Measurements from ENCODE around the gene CHST15. TPM values are rescaled to one million over a fixed set of nuclear protein-coding genes. Genes with fewer than 3 reads are reported as not detected.

The CHST15 gene
- total RNA-seq, 2 experiments from 2014 or later, result 14.7 to 26.4 TPM

DNA sequence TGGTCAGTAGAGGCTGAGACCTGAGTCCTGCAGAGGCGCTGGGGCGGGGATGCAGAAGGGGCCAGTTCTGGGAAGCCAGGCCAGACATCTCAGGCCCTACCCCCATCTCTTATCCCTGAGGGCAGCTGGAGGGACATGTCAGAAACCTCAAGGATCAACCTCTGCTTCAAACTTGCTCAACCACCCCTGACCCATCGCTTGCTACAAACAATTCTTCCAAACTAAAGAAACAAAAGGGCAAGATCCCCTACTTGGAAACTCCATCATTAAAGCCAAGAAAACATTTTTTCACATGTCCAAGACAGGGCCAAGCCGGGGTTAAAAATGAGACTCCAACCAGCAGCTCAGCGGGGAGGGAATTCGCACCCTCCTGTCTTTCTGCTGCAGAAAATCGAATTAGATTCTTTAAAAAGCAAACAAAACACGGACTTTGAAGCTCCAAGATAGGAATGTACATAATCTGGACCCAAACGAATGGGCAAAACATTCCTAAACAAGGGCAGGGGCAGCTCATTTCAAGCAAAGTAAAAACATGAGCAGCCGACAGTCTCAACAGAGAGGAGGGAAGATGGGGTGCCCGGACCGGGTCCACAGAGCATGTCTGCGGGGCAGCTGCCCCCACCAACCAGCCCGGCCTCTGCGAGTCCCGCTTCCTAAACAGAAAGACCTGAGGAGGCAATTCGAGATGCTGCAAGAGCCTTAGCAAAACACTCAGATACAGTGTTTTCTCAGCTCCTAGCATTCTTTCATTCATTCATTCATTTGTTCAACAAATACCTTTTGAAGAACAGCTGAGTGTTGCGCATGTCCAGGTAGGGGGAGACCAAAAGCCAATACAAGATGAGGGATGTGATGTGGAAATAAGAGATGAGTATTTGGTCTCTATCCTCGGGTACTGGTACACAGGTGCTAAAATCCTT, 44.8 kb downstream of the CHST15 start:
- intact Hi-C loops (cut with micrococcal nuclease; ENCODE audit: unreplicated experiment), result no loop called here
- no peak overlapping the region for H3K4me3 ChIP-seq (ENCODE audit: low read depth, low read length, poor library complexity, severe bottlenecking)
- peaks cover 11% of the 10 kb centered on the region; the same call in 1 of the 2 replicates for H3K36me3 ChIP-seq (ENCODE audit: insufficient read depth, low read length)
- H3K4me1 ChIP-seq (ENCODE audit: insufficient read depth, low read length, poor library complexity, severe bottlenecking), result peaks cover 16% of the 10 kb centered on the region
- no TSS peak for BruUV-seq (replicated peaks)
- H2AFZ ChIP-seq (ENCODE audit: low read length), result no peak overlapping the region
- H3K27ac ChIP-seq (ENCODE audit: low read depth, low read length, poor library complexity, severe bottlenecking), result no peak overlapping the region
- H3K79me2 ChIP-seq (ENCODE audit: insufficient read depth, low read depth, low read length), result no peaks in the 10 kb centered on the region; the same call in 1 of the 2 replicates
- H4K20me1 ChIP-seq (ENCODE audit: insufficient read depth, low read length), result no peaks in the 10 kb centered on the region
- no peaks in the 10 kb centered on the region for H3K9me3 ChIP-seq (ENCODE audit: low read length)
- no peak for TF ChIP-seq EZH2phosphoT487 (IDR thresholded peaks at IDR 0.05; ENCODE audit: borderline replicate concordance, low read depth, low read length)
- TF ChIP-seq, protein P1, sequence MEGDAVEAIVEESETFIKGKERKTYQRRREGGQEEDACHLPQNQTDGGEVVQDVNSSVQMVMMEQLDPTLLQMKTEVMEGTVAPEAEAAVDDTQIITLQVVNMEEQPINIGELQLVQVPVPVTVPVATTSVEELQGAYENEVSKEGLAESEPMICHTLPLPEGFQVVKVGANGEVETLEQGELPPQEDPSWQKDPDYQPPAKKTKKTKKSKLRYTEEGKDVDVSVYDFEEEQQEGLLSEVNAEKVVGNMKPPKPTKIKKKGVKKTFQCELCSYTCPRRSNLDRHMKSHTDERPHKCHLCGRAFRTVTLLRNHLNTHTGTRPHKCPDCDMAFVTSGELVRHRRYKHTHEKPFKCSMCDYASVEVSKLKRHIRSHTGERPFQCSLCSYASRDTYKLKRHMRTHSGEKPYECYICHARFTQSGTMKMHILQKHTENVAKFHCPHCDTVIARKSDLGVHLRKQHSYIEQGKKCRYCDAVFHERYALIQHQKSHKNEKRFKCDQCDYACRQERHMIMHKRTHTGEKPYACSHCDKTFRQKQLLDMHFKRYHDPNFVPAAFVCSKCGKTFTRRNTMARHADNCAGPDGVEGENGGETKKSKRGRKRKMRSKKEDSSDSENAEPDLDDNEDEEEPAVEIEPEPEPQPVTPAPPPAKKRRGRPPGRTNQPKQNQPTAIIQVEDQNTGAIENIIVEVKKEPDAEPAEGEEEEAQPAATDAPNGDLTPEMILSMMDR (conservative IDR thresholded peaks at IDR 0.05; ENCODE audit: low read length), result no peak
- H3K4me2 ChIP-seq (ENCODE audit: low read length), result no peak overlapping the region
- CTCF ChIA-PET (ENCODE audit: unreplicated experiment), result no interaction called here
- H3K9me2 ChIP-seq (ENCODE audit: insufficient read depth, low read length), result no peaks in the 10 kb centered on the region
- POLR2A ChIA-PET, result interaction anchor here (0.6 to 0.9 kb wide), 3 partner anchors 17 to 1809 kb away, joined by 3 to 5 read pairs (median 4); no protein-coding TSS in a partner anchor
- no peak for DNase-seq (ENCODE audit: low spot score)

DNA sequence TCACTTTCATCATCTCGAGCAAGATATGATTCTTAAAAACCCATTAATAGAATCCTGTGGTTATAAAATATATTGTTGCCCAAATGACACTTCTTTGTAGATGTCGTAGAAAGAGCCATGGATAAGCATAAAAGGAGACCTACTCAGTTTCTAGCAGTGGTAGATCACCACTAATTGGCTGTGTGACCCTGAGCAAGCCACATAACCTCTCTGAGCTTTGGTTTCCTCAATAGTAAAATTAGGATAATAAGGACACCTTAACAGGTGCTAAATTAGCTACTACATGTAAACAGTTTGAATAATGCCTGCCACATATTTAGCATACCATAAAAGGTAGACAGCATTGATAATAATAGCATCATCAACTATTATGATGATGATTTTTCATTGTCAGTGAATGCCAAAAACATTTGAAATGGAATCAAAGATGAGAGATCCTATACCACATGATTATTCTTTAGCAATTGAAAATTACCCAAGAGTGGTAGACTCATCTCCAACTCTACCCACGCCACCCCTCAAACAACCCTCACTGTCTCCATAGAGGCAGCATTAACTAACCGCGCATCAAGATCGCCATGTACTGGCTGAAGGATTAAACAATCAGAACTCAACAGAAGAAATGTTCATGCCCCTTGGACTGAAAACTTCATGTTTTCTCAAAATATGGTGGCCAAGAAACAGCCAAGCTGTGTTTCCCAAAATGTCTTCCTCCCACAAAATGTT, 45.8 kb downstream of the CHST15 start:
- no peak overlapping the region for H3K4me3 ChIP-seq (ENCODE audit: low read depth, low read length, poor library complexity, severe bottlenecking)
- intact Hi-C loops (cut with micrococcal nuclease; ENCODE audit: unreplicated experiment), result no loop called here
- no peaks in the 10 kb centered on the region for H3K79me2 ChIP-seq (ENCODE audit: insufficient read depth, low read depth, low read length)
- no TSS peak for BruUV-seq (replicated peaks)
- no peaks in the 10 kb centered on the region for H3K9me2 ChIP-seq (ENCODE audit: insufficient read depth, low read length)
- no peaks in the 10 kb centered on the region for H3K9me3 ChIP-seq (ENCODE audit: low read length)
- H3K36me3 ChIP-seq (ENCODE audit: insufficient read depth, low read length), result peaks cover 10% of the 10 kb centered on the region; the same call in 1 of the 2 replicates
- H2AFZ ChIP-seq (ENCODE audit: low read length), result no peak overlapping the region
- H3K4me2 ChIP-seq (ENCODE audit: low read length), result no peak overlapping the region
- ChIA-PET CTCF (ENCODE audit: unreplicated experiment) (no interaction called here), POLR2A (no interaction called here)
- H4K20me1 ChIP-seq (ENCODE audit: insufficient read depth, low read length), result no peaks in the 10 kb centered on the region
- H3K27ac ChIP-seq (ENCODE audit: low read depth, low read length, poor library complexity, severe bottlenecking), result no peak overlapping the region
- TF ChIP-seq, protein P1 (conservative IDR thresholded peaks at IDR 0.05; ENCODE audit: low read length), result no peak
- TF ChIP-seq EZH2phosphoT487 (IDR thresholded peaks at IDR 0.05; ENCODE audit: borderline replicate concordance, low read depth, low read length), result no peak
- DNase-seq (ENCODE audit: low spot score), result no peak
- peaks cover 19% of the 10 kb centered on the region for H3K4me1 ChIP-seq (ENCODE audit: insufficient read depth, low read length, poor library complexity, severe bottlenecking)
